HG02610 (cell line): Measurements from ENCODE around the gene LCMT1.

Experiments used
- ATAC-seq: cut with Tn5 transposase; IDR thresholded peaks from one replicate; pipeline ENCODE4 v1.9.1; 2021; ENCODE audit warnings: mild to moderate bottlenecking, moderate library complexity; ENCODE audit not compliant: unreplicated experiment

Gene LCMT1

GRCh38 chr16:25189305-25189704 is 77.8 kb downstream of the LCMT1 start:
- no peak for ATAC-seq

DNA sequence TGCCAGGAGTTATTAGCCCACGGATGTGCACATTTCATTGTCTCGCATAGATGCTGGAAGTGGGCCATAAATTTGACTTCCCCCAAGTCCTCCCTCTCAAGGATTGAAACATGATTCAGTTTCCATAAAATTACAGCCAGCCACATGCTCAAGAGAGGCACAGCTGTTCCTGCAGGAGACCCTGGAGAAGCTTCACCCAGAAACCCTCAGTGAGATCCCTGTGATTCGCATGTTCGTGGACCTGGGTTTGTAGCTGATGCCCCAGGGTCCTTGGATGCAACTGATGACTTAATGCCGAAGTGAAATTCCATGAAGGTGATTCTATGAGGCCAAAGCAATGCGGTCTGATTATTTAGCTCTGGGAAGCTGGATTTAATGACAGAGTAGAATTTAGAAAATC is 80.6 kb downstream of the LCMT1 start:
- ATAC-seq: no peak

- no peak for ATAC-seq
Measured at GRCh38 chr16:25194273-25194878, 82.8 kb downstream of the LCMT1 start.

DNA sequence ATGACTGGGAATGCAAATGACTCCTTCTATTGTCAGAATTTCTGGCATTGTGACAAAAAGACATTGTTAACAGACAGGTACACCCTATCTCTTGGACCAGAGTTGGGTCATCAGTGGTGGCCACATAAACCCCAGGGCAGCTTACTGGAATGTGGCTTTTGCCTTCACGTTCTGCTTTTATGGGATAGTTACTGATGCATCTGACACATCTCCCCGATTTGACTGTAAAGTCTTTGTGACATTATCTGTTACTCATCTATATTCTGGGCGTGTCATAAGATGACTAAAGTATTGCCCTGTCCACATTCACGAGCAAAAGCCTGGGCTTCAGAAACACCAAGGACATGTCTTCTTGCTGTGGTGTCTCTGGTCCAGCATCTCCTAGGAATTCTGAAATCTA is 86.5 kb downstream of the LCMT1 start:
- ATAC-seq: no peak

GRCh38 chr16:25199457-25199856 is 87.9 kb downstream of the LCMT1 start:
- ATAC-seq: no peak

GRCh38 chr16:25210758-25211157 is 99.2 kb downstream of the LCMT1 start:
- ATAC-seq: no peak

DNA sequence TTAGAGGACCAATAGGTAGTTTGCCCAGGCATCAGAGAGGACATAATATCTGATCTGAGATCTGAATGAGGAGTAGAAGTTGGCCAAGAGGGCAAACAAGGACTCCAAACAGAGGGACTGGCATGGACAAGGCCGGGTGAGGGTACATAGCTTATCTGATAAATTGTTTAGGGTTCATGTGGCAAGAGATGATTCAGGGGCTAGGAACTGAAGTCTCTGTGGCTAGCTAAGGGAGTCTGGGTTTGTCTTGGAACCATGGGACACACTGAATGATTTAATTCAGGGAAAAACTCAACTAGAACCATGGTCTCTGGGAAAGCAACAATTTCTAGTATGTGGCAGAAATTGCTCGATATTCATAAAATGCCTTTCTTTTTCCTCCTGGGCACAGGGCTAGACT is 101.1 kb downstream of the LCMT1 start:
- ATAC-seq: no peak

DNA sequence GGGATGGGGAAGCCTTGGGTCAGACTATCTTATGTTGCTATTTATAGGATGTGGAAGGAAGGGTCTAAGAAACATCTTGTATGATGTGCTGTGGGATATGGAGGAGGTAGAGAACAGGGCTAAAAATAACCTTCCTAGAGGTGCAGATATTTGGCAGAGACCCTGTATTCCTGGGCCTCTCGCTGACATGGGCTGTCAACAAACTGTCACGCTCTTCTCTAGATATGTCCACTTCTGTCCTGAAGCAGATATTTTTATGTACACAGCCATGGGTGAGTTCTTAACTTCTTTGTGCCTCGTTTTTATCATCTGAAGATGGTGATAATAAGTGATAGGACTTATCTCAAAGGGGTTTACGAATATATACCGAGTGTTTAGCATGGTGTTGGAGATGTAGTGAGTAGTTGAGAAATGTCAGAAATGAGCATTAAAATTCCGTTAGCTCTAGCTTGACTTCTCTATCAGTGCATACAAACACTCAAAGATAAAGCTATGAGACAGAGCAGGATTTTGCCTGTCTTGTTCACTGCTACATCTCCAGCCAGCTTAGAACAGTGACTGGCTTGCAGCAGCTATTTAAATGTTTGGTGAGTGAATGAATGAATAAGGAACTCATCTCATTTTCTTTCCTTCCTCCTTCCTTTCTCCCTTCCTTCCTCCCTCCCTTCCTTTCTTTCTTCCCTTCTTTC is 102.3 kb downstream of the LCMT1 start:
- ATAC-seq: no peak

DNA sequence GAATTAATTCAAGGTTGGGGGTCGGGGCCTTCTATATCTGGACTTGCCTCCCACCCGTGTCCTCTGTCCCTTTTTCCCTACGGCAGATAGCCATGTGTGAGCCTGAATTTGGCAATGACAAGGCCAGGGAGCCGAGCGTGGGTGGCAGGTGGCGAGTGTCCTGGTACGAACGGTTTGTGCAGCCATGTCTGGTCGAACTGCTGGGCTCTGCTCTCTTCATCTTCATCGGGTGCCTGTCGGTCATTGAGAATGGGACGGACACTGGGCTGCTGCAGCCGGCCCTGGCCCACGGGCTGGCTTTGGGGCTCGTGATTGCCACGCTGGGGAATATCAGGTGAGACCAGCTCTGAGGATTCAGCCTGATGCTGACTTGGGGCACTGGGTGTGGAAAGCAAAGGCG is 105.6 kb downstream of the LCMT1 start:
- no peak for ATAC-seq

DNA sequence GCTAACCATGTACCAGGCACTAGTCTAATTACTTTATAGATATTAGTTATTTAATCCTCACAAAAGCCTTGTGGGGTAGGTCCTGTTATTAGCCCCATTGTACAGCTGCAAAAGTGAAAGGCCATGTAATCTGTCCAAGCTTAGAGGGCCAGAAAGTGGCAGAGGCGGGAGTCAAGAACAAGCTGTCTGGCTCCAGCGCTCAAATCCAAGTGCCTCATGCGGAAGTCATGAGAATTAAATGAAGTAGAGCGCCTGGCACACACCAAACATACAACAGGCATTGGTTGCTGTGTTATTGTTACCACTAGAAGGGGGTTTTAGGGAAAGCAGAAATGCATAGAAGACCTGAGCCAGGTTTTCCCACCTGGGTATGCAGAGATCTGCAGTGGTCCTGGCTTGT is 106.4 kb downstream of the LCMT1 start:
- ATAC-seq: no peak

DNA sequence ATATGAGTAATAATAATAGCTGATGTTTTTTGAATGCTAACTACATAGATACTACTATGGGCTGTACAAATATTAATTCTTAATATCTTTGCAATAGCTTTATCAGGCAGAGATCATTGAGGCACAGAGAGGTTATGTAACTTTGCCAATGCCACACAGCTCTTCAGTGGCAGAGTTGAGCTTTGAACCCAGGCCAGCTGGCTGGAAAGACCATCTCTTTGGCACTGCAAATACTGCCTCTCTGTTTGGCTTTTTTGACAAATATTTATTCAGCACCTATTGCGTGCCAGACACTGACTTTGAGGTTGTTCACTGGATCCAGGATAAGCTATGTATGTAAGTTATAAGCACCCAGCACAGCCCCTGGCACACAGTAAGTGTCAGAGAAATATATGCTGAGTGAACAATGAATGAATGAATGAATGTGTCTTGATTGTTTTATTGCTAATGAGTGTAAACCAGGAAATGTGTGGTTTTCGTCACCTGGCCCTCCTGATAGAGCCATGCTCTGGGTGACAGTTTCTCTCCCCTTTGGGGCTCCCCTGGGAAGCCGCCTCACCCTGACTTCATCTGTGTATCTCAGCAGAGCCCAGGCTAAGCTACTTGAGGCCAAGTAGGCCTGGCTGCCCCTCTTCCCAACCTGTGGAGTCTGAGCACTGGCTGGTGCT is 107.7 kb downstream of the LCMT1 start:
- ATAC-seq: no peak

DNA sequence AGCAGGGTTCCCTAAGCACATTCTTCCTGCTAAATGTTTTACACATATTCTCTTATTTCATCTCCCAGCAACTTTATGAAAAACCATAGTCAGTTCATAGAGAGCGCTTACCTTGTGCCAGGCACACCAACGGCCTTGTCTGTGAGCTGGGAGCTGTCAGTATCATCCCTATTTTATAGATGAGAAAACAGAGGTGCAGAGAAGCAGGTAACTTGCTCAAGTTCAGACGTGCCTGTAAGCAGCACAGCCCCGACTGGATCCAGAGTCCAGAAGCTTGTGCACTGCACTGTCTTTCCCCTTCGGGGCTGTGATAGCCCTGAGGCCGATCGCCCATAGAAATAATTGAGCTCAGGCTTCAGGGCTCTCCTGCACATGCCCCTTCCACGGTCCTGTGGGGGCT is 111.4 kb downstream of the LCMT1 start:
- ATAC-seq: no peak

- ATAC-seq: no peak
Measured at GRCh38 chr16:25223964-25224363, 112.4 kb downstream of the LCMT1 start.

DNA sequence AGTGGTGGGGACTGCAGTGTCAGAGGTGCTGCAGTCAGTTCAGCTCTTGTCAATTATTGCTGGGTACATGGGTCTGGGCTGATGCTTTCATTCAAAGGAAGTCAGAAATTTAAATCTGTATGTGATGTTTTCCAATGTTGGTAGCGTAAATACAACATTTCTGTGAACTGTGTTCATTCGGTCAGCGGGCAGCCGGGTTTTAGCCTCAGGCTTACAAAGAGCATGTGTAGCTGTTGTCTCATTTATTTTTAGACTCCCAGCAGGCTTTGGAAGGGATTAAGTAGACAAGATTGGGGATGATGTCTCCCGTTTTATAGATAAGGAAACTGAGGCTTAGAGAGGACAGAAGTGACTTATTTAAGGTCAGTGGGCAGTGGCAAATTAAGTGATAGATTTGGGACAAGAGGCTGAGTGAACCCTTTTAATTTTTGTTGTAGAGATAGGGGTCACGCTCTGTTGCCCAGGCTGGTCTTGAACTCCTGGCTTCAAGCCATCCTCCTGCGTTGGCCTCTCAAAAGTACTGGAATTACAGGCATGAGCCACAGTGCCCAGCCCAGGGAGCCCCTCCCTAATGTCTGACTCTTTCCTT is 113.3 kb downstream of the LCMT1 start:
- ATAC-seq: no peak
